Cardiac muscle cell (in vitro differentiated cells and primary cell): ENCODE results near the gene TFG. TPM values are rescaled to one million over a fixed set of nuclear protein-coding genes. Genes with fewer than 3 reads are reported as not detected.
"Not testable (repeated sequence)": the region's sequence is repeated elsewhere in the genome, so short reads cannot be mapped to it uniquely, and the experiment has no call there.

Experiments
- DNase-seq, 2 donors: peaks; one replicate each; pipeline versions ENCODE4 v3.0.0 to v3.0.0-alpha.2; 2010 to 2017; ENCODE audit warnings: low read depth in 1 of 2, low spot score in 1 of 2
- H3K27ac ChIP-seq: fragments of 200-600 bp; sonication (generic); 2 replicates; pipeline ENCODE4 v1.5.1; 2016
- H3K27me3 ChIP-seq: fragments of 200-600 bp; sonication (generic); 2 replicates; pipeline ENCODE4 v1.6.0; 2016; ENCODE audit warnings: control low read depth
- H3K36me3 ChIP-seq: fragments of 200-600 bp; sonication (generic); 2 replicates; pipeline ENCODE4 v1.5.1; 2016; ENCODE audit warnings: control low read depth
- H3K4me1 ChIP-seq: fragments of 200-600 bp; sonication (generic); 2 replicates; pipeline ENCODE4 v1.8.1; 2017; ENCODE audit warnings: low read depth, mild to moderate bottlenecking, mixed run types
- H3K4me3 ChIP-seq: fragments of 200-600 bp; sonication (generic); 2 replicates; pipeline ENCODE4 v1.5.1; 2016; ENCODE audit warnings: mild to moderate bottlenecking
- H3K9me3 ChIP-seq: fragments of 200-600 bp; sonication (generic); 2 replicates; pipeline ENCODE4 v1.5.1; 2017; ENCODE audit warnings: low read depth, mild to moderate bottlenecking, control low read depth
- polyA plus RNA-seq: library from polyadenylated mRNA; unstranded; fragments of >200 nt; fragmentation: Nextera tagmentation; extraction: Ambion mirVana; gene quantifications from 2 replicates; pipeline ENCODE4 v1.2.1, GENCODE V29; 2016
- total RNA-seq: library from RNA; depleted of rRNA; stranded (reverse); fragments of >200 nt; gene quantifications from 2 replicates; pipeline ENCODE4 v1.2.3, GENCODE V29; 2016
- TF ChIP-seq, protein P1 (sequence below): IDR thresholded peaks from 2 replicates; pipeline ENCODE4 v1.5.1; 2012; ENCODE audit warnings: low read depth, mild to moderate bottlenecking, low read length

TFG gene
- 136 and 187 TPM in 2 replicates for total RNA-seq
- 314 and 365 TPM in 2 replicates for polyA plus RNA-seq

DNA sequence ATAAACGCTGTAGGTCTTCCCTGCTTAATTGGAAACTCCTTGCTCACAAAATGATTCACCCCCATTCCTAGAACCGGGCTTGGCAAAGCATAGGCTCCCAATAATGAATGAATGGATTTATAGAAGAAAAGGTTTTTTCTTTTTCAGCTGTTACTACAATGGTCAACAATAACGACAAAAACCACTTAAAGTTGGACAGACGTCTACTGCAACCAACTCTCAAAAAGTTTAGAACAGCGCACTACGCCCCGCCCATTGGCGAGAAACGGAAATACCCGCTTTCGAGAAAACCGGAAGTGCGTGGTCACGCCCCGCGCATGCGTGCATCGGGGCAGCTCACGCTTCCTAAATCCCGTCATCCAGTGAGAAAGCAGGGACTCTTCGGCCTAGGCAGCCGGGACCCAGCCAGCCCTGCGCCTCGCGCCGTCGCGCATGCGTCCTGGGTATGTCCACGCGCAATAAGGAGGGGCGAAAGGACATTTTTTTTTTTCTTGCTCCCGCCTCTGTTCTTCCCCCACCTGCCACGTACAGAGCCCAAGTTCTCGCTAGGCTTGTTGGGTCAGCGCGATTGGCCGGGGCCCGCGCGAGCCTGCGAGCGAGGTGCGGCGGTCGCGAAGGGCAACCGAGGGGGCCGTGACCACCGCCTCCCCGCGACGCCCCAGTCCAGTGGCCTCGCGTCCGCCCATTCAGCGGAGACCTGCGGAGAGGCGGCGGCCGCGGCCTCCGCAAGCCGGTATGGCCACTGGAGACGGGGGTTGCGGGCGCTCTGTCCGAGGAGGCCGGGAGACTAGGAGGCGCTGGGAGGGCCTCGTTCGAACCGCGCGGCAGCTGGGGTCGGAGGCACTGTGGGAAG, at the start of gene TFG:
TSS of gene TFG (plus strand) at position 506 of the 853 bp plus-strand sequence. CDS start 4,192 bp downstream, outside the sequence.
- Histone ChIP-seq H3K36me3 (peaks cover 10% of the 10 kb centered on the region), H3K27ac (peak within 1 kb of the TSS; percentile 97), H3K9me3 (no peaks in the 10 kb centered on the region), H3K4me3 (peak within 1 kb of the TSS; percentile 51), H3K27me3 (no peaks in the 10 kb centered on the region), H3K4me1 (peaks cover 49% of the 10 kb centered on the region)
- peak; percentile 100 for DNase-seq
- TF ChIP-seq, protein P1, sequence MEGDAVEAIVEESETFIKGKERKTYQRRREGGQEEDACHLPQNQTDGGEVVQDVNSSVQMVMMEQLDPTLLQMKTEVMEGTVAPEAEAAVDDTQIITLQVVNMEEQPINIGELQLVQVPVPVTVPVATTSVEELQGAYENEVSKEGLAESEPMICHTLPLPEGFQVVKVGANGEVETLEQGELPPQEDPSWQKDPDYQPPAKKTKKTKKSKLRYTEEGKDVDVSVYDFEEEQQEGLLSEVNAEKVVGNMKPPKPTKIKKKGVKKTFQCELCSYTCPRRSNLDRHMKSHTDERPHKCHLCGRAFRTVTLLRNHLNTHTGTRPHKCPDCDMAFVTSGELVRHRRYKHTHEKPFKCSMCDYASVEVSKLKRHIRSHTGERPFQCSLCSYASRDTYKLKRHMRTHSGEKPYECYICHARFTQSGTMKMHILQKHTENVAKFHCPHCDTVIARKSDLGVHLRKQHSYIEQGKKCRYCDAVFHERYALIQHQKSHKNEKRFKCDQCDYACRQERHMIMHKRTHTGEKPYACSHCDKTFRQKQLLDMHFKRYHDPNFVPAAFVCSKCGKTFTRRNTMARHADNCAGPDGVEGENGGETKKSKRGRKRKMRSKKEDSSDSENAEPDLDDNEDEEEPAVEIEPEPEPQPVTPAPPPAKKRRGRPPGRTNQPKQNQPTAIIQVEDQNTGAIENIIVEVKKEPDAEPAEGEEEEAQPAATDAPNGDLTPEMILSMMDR: no peak

DNA sequence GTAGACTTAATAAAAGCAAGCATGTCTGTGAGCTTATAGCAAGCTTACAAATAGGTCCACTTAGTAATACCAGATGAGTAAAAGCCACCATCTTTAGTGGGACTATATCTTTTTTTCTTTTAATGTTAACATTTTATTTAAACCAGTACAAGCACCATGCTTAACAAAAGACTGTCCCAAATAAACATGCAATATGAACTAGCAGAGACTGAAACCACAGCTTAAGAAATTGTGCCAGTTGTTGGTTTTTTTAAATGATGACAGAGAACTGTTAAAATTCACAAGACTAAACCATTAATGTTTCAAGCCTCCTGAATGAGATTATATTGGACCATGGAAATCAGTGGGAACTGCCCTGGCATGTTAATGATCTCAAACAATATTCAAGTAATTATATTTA, 48.0 kb upstream of the TFG start:
- not testable (repeated sequence) for H3K27me3 ChIP-seq, H3K4me3 ChIP-seq, H3K27ac ChIP-seq, H3K4me1 ChIP-seq, H3K9me3 ChIP-seq
- peaks cover 80% of the 10 kb centered on the region for H3K36me3 ChIP-seq
- DNase-seq: peak in 1 of 2 donors; percentile 8

DNA sequence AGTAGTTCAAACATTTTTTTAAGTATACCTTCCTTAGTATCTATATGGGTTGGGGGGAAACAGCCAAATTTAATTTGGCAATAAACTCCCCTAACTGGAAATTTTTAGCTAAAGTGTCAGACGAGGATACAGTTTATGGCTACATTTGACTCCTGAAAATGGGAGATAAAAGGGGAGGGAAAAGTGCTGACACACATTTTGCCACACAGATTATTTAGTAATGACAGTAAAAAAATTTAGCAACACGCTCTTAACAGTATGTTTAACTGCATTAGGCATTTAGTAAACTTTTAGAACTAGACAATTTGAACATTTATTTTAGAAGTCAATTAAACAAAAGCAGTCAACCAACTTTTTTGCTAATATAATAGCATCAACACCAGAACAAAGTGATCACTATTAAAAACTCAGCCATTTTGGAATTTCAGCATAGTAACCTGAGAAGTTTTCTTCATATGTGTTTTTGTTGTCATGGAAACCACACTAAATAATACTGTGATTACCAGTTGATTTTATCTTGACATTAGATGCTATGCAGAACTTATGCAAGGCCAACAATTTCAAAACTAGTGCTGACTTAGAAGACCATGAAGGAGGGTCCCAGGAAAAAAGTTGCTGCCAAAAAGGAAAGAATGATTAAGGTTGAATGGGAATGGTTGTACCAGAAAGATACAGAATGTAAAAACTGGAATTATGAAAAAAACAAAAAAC, 47.0 kb upstream of the TFG start:
- peaks cover 74% of the 10 kb centered on the region for H3K36me3 ChIP-seq

DNA sequence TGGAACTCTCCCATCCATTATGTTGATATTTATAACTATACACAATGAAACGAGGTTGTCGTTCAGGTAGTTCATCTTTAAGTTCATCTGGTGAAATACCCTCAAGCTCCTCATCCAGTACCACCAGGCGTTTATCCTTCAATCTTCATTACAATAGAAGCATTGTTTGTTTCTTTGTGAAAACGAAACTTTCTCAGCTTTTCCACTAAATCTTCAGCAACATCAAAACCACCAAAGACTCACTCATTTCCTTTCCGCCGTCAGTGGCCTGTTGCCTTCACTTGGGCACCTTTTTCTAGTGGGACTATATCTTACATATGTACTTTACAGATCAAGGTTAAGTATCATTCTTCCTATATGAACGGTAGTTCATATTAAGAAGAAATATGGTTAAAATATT, 44.1 kb upstream of the TFG start:
- H3K27me3 ChIP-seq: no peaks in the 10 kb centered on the region
- H3K36me3 ChIP-seq: peaks cover 58% of the 10 kb centered on the region
- no peaks in the 10 kb centered on the region for H3K4me1 ChIP-seq
- H3K9me3 ChIP-seq: no peaks in the 10 kb centered on the region
- TF ChIP-seq, protein P1: no peak
- H3K4me3 ChIP-seq: no peak overlapping the region
- peak in 1 of 2 donors; percentile 5 for DNase-seq
- peak overlapping the region; percentile 2 for H3K27ac ChIP-seq

More for the DNA sequence above, 47.0 kb upstream of the TFG start:
- Histone ChIP-seq H3K4me1 (no peaks in the 10 kb centered on the region), H3K27me3 (no peaks in the 10 kb centered on the region), H3K27ac (no peak overlapping the region), H3K9me3 (no peaks in the 10 kb centered on the region), H3K4me3 (no peak overlapping the region)
- DNase-seq: peak in 1 of 2 donors; percentile 78
- TF ChIP-seq, protein P1: no peak

DNA sequence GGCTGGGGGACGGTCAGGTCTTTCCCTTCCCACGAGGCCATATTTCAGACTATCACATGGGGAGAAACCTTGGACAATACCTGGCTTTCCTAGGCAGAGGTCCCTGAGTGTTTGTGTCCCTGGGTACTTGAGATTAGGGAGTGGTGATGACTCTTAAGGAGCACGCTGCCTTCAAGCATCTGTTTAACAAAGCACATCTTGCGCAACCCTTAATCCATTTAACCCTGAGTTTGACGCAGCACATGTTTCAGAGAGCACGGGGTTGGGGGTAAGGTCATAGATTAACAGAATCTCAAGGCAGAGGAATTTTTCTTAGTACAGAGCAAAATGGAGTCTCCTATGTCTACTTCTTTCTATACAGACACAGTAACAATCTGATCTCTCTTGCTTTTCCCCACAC, 42.6 kb upstream of the TFG start:
- H3K4me1 ChIP-seq, H3K27me3 ChIP-seq, H3K9me3 ChIP-seq, DNase-seq, H3K27ac ChIP-seq, H3K4me3 ChIP-seq: not testable (repeated sequence)
- H3K36me3 ChIP-seq: peaks cover 52% of the 10 kb centered on the region

DNA sequence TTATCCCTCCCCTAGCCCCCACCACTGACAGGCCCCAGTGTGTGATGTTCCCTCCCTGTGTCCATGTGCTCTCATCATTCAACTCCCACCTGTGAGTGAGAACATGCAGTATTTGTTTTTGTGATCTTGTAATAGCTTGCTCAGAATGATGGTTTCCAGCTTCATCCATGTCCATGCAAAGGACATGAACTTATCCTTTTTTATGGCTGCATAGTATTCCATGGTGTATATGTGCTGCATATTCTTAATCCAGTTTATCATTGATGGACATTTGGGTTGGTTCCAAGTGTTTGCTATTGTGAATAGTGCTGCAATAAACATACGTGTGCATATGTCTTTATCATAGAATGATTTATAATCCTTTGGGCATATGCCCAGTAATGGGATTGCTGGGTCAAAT, 42.0 kb upstream of the TFG start:
- H3K9me3 ChIP-seq: not testable (repeated sequence)
- peaks cover 46% of the 10 kb centered on the region for H3K36me3 ChIP-seq

DNA sequence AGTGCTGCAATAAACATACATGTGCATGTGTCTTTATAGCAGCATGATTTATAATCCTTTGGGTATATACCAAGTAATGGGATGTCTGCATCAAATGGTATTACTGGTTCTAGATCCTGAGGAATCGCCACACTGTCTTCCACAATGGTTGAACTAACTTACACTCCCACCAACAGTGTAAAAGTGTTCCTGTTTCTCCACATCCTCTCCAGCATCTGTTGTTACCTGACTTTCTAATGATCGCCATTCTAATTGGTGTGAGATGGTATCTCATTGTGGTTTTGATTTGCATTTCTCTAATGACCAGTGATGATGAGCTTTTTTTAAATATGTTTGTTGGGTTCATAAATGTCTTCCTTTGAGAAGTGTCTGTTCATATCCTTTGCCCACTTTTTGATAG, 38.3 kb upstream of the TFG start:
- H3K4me1 ChIP-seq, H3K4me3 ChIP-seq, H3K9me3 ChIP-seq, H3K27ac ChIP-seq, H3K27me3 ChIP-seq, DNase-seq: not testable (repeated sequence)
- H3K36me3 ChIP-seq: peaks cover 18% of the 10 kb centered on the region

More for the DNA sequence above, 42.0 kb upstream of the TFG start:
- DNase-seq, H3K4me3 ChIP-seq, H3K4me1 ChIP-seq, H3K27ac ChIP-seq, H3K27me3 ChIP-seq: not testable (repeated sequence)
